GM23338 (cell line): ENCODE measurements around the gene LRCH2. TPM values are rescaled to one million over a fixed set of nuclear protein-coding genes. Genes with fewer than 3 reads are reported as not detected.

Experiments
- ATAC-seq: fragments of 200-7000 bp; cut with Tn5 transposase; 3 replicates; pipeline ENCODE4 v1.9.1; 2020
- DNase-seq: peaks from one replicate; pipeline ENCODE4 v3.0.0-alpha.2; 2015; ENCODE audit warnings: low spot score
- H2AFZ ChIP-seq: fragments of 200-600 bp; sonication (generic); 2 replicates; pipeline ENCODE4 v1.8.0; 2016; ENCODE audit warnings: antibody characterized with exemption, mild to moderate bottlenecking, moderate library complexity
- H3F3A ChIP-seq: fragments of 200-600 bp; sonication (generic); replicated peaks from 2 replicates; pipeline ENCODE4 v1.8.0; 2017; ENCODE audit warnings: antibody characterized with exemption, mixed run types, low read depth
- H3K27ac ChIP-seq: fragments of 200-600 bp; sonication (generic); 2 replicates; pipeline ENCODE4 v1.6.1; 2016; ENCODE audit warnings: low read depth
- H3K27me3 ChIP-seq: fragments of 200-600 bp; sonication (generic); 2 replicates; pipeline ENCODE4 v1.8.0; 2016; ENCODE audit warnings: mild to moderate bottlenecking, mixed run types, moderate library complexity; ENCODE audit not compliant: insufficient read depth
- H3K36me3 ChIP-seq: fragments of 200-600 bp; sonication (generic); 2 replicates; pipeline ENCODE4 v1.8.0; 2016; ENCODE audit warnings: mild to moderate bottlenecking; ENCODE audit not compliant: insufficient read depth
- H3K4me1 ChIP-seq: fragments of 200-600 bp; sonication (generic); 2 replicates; pipeline ENCODE4 v1.8.0; 2016; ENCODE audit warnings: mild to moderate bottlenecking, moderate library complexity; ENCODE audit not compliant: insufficient read depth
- H3K4me2 ChIP-seq: fragments of 200-600 bp; sonication (generic); 2 replicates; pipeline ENCODE4 v1.7.1; 2017; ENCODE audit warnings: mixed run types
- H3K4me3 ChIP-seq: fragments of 200-600 bp; sonication (generic); 2 replicates; pipeline ENCODE4 v1.6.1; 2016; ENCODE audit warnings: mixed run types
- H3K79me2 ChIP-seq: fragments of 200-600 bp; sonication (generic); replicated peaks from 2 replicates; pipeline ENCODE4 v1.8.0; 2017; ENCODE audit warnings: mild to moderate bottlenecking; ENCODE audit not compliant: insufficient read depth
- H3K9me2 ChIP-seq: fragments of 200-600 bp; sonication (generic); 2 replicates; pipeline ENCODE4 v1.8.0; 2017; ENCODE audit not compliant: insufficient read depth
- H4K20me1 ChIP-seq: fragments of 200-600 bp; sonication (generic); replicated peaks from 2 replicates; pipeline ENCODE4 v1.8.0; 2017; ENCODE audit warnings: mild to moderate bottlenecking; ENCODE audit not compliant: insufficient read depth
- H3K27ac Mint-ChIP-seq: 2 replicates; pipeline ENCODE4 v1.8.0; 2020; ENCODE audit warnings: inconsistent platforms, mild to moderate bottlenecking, moderate library complexity, mixed read lengths
- H3K27me3 Mint-ChIP-seq: 3 replicates; pipeline ENCODE4 v1.8.0; 2022; ENCODE audit warnings: low read depth, mild to moderate bottlenecking, moderate library complexity, mixed read lengths, inconsistent platforms; ENCODE audit not compliant: insufficient read depth, poor library complexity
- H3K36me3 Mint-ChIP-seq: 3 replicates; pipeline ENCODE4 v1.8.0; 2021; ENCODE audit warnings: low read depth, mild to moderate bottlenecking, inconsistent platforms, moderate library complexity, mixed read lengths
- H3K4me1 Mint-ChIP-seq: 3 replicates; pipeline ENCODE4 v1.8.0; 2020; ENCODE audit warnings: mild to moderate bottlenecking, inconsistent platforms, mixed read lengths
- H3K4me3 Mint-ChIP-seq: 3 replicates; pipeline ENCODE4 v1.8.0; 2021; ENCODE audit warnings: moderate library complexity, mild to moderate bottlenecking, inconsistent platforms, mixed read lengths
- H3K9me3 Mint-ChIP-seq: 3 replicates; pipeline ENCODE4 v1.8.0; 2020; ENCODE audit warnings: moderate library complexity, mild to moderate bottlenecking, inconsistent platforms, mixed read lengths
- EZH2 ChIP-seq: fragments of 200-600 bp; sonication (generic); IDR thresholded peaks from one replicate; pipeline ENCODE4 v1.8.0; 2017; ENCODE audit warnings: antibody characterized with exemption, mild to moderate bottlenecking, low read depth; ENCODE audit not compliant: unreplicated experiment
- EZH2phosphoT487 ChIP-seq: fragments of 200-600 bp; sonication (generic); IDR thresholded peaks from one replicate; pipeline ENCODE4 v1.8.1; 2018; ENCODE audit warnings: antibody characterized with exemption; ENCODE audit not compliant: unreplicated experiment
- JUNB ChIP-seq: IDR thresholded peaks from one replicate; pipeline ENCODE4 v1.6.1; 2016; ENCODE audit warnings: antibody characterized with exemption; ENCODE audit not compliant: unreplicated experiment
- POLR2AphosphoS5 ChIP-seq: IDR thresholded peaks from 2 replicates; pipeline ENCODE4 v1.6.1; 2016; ENCODE audit warnings: antibody characterized with exemption, low read depth
- STAT1 ChIP-seq: IDR thresholded peaks from one replicate; pipeline ENCODE4 v1.6.1; 2016; ENCODE audit warnings: antibody characterized with exemption; ENCODE audit not compliant: unreplicated experiment
- ZNF114 ChIP-seq: fragments of 250-450 bp; sonication (Bioruptor Pico); IDR thresholded peaks from 2 replicates; pipeline ENCODE4 v1.5.0; 2020; ENCODE audit warnings: mild to moderate bottlenecking, moderate library complexity
- polyA plus RNA-seq: library from polyadenylated mRNA; unstranded; fragments of >200 nt; fragmentation: Nextera tagmentation; extraction: Ambion mirVana; gene quantifications from 2 replicates; pipeline ENCODE4 v1.2.1, GENCODE V29; 2016
- total RNA-seq: library from RNA; depleted of rRNA; stranded (reverse); fragments of >200 nt; shearing (Covaris generic); gene quantifications from 2 replicates; pipeline ENCODE4 v1.2.3, GENCODE V29; 2014
- TF ChIP-seq, protein P1 (sequence below): IDR thresholded peaks from one replicate; pipeline ENCODE4 v1.6.1; 2018; ENCODE audit warnings: antibody characterized with exemption; ENCODE audit not compliant: unreplicated experiment
- TF ChIP-seq, protein P2 (sequence below): fragments of 250-450 bp; sonication (Bioruptor Pico); IDR thresholded peaks from 2 replicates; pipeline ENCODE4 v1.5.0; 2020; ENCODE audit warnings: mild to moderate bottlenecking, moderate library complexity
- TF ChIP-seq, protein P3 (sequence below), 2 experiments: fragments of 200-600 bp in 1 of 2; sonication (generic) in 1 of 2; conservative IDR thresholded peaks; 2 replicates each; pipeline versions ENCODE4 v1.5.1 to v1.6.1; 2016 to 2017; ENCODE audit warnings: antibody characterized with exemption in 2 of 2, low read depth in 2 of 2, mild to moderate bottlenecking in 2 of 2, moderate library complexity in 1 of 2
- TF ChIP-seq, protein P4 (sequence below): IDR thresholded peaks from 2 replicates; pipeline ENCODE4 v1.6.1; 2016; ENCODE audit warnings: antibody characterized with exemption

Gene LRCH2
- total and polyA plus RNA-seq, 2 experiments from 2014 or later = 2.5 to 8.6 TPM

DNA sequence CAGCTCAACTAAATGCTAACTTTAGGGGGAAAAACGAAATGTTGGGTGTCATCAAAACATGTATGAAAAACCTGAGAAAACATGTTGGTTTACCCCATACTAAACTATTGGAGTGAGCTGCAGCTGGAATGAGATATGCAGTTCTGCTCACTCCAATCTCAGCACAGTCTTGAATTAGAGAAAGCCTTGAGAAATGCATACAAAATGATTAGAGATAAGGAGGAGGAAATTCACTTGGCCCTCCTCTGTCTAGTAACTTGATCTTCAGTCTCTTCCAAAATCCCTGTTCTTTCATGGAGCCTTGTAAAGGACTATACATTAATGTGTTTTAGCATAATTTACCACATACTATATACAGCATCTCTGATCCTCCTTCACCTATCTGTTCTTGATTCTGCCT is 3.2 kb upstream of the LRCH2 start:
- H3K9me3 Mint-ChIP-seq = peaks cover 3% of the 10 kb centered on the region; the same call in 1 of the 3 replicates
- peaks cover 6% of the 10 kb centered on the region; the same call in 1 of the 2 replicates for H3K79me2 ChIP-seq
- H3K36me3 ChIP-seq = no peaks in the 10 kb centered on the region
- no peaks in the 10 kb centered on the region for H3K9me2 ChIP-seq
- H3K4me3 ChIP-seq = no peak overlapping the region
- no peak for TF ChIP-seq EZH2phosphoT487
- TF ChIP-seq, protein P1, sequence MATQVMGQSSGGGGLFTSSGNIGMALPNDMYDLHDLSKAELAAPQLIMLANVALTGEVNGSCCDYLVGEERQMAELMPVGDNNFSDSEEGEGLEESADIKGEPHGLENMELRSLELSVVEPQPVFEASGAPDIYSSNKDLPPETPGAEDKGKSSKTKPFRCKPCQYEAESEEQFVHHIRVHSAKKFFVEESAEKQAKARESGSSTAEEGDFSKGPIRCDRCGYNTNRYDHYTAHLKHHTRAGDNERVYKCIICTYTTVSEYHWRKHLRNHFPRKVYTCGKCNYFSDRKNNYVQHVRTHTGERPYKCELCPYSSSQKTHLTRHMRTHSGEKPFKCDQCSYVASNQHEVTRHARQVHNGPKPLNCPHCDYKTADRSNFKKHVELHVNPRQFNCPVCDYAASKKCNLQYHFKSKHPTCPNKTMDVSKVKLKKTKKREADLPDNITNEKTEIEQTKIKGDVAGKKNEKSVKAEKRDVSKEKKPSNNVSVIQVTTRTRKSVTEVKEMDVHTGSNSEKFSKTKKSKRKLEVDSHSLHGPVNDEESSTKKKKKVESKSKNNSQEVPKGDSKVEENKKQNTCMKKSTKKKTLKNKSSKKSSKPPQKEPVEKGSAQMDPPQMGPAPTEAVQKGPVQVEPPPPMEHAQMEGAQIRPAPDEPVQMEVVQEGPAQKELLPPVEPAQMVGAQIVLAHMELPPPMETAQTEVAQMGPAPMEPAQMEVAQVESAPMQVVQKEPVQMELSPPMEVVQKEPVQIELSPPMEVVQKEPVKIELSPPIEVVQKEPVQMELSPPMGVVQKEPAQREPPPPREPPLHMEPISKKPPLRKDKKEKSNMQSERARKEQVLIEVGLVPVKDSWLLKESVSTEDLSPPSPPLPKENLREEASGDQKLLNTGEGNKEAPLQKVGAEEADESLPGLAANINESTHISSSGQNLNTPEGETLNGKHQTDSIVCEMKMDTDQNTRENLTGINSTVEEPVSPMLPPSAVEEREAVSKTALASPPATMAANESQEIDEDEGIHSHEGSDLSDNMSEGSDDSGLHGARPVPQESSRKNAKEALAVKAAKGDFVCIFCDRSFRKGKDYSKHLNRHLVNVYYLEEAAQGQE = no peak
- H3K36me3 Mint-ChIP-seq = no peaks in the 10 kb centered on the region
- H3K4me2 ChIP-seq = no peak overlapping the region
- no peaks in the 10 kb centered on the region for H3K4me1 ChIP-seq
- H3K27me3 Mint-ChIP-seq = peaks cover 3% of the 10 kb centered on the region
- H3F3A ChIP-seq = no peaks in the 10 kb centered on the region
- H3K27ac Mint-ChIP-seq = no peak overlapping the region
- H3K27ac ChIP-seq = no peak overlapping the region
- no peak for ATAC-seq
- no peak for DNase-seq
- H3K4me3 Mint-ChIP-seq = no peak overlapping the region
- no peaks in the 10 kb centered on the region for H3K27me3 ChIP-seq
- H3K4me1 Mint-ChIP-seq = peaks cover 3% of the 10 kb centered on the region; the same call in 2 of the 3 replicates
- H4K20me1 ChIP-seq = no peaks in the 10 kb centered on the region
- H2AFZ ChIP-seq = no peak overlapping the region

DNA sequence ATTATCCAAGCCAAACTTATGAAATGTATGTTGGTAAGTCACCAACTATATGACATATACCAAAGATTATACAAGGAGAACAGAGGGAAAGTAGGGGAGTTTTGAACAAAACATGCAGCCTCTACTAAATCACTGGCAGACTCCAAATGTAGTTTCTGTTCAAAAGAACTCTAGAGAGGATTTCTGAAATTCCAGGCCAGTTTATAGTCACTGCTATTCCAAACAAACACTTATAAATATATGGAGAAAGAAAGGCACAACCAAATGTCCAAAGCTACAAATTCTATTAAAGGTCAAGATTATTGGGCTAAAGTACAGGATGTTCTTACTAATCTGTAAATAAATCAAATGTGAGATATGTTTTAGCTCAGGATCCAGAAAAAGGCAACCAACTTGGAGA is 2.7 kb upstream of the LRCH2 start:
- Mint-ChIP-seq H3K36me3 (no peaks in the 10 kb centered on the region), H3K4me1 (peaks cover 7% of the 10 kb centered on the region; the same call in 2 of the 3 replicates), H3K27me3 (peaks cover 3% of the 10 kb centered on the region), H3K4me3 (no peak overlapping the region), H3K9me3 (peaks cover 3% of the 10 kb centered on the region; the same call in 1 of the 3 replicates), H3K27ac (no peak overlapping the region)
- Histone ChIP-seq H3K27ac (no peak overlapping the region), H3K27me3 (no peaks in the 10 kb centered on the region), H2AFZ (no peak overlapping the region), H3F3A (no peaks in the 10 kb centered on the region), H4K20me1 (no peaks in the 10 kb centered on the region), H3K4me1 (no peaks in the 10 kb centered on the region), H3K36me3 (no peaks in the 10 kb centered on the region), H3K4me3 (no peak overlapping the region), H3K79me2 (peaks cover 11% of the 10 kb centered on the region; the same call in 1 of the 2 replicates), H3K9me2 (no peaks in the 10 kb centered on the region), H3K4me2 (no peak overlapping the region)
- no peak for ATAC-seq
- DNase-seq = no peak
- TF ChIP-seq STAT1 (no peak), JUNB (no peak), ZNF114 (CRISPR knock-in tag) (no peak), EZH2 (no peak), POLR2AphosphoS5 (no peak)
- TF ChIP-seq, protein P2, sequence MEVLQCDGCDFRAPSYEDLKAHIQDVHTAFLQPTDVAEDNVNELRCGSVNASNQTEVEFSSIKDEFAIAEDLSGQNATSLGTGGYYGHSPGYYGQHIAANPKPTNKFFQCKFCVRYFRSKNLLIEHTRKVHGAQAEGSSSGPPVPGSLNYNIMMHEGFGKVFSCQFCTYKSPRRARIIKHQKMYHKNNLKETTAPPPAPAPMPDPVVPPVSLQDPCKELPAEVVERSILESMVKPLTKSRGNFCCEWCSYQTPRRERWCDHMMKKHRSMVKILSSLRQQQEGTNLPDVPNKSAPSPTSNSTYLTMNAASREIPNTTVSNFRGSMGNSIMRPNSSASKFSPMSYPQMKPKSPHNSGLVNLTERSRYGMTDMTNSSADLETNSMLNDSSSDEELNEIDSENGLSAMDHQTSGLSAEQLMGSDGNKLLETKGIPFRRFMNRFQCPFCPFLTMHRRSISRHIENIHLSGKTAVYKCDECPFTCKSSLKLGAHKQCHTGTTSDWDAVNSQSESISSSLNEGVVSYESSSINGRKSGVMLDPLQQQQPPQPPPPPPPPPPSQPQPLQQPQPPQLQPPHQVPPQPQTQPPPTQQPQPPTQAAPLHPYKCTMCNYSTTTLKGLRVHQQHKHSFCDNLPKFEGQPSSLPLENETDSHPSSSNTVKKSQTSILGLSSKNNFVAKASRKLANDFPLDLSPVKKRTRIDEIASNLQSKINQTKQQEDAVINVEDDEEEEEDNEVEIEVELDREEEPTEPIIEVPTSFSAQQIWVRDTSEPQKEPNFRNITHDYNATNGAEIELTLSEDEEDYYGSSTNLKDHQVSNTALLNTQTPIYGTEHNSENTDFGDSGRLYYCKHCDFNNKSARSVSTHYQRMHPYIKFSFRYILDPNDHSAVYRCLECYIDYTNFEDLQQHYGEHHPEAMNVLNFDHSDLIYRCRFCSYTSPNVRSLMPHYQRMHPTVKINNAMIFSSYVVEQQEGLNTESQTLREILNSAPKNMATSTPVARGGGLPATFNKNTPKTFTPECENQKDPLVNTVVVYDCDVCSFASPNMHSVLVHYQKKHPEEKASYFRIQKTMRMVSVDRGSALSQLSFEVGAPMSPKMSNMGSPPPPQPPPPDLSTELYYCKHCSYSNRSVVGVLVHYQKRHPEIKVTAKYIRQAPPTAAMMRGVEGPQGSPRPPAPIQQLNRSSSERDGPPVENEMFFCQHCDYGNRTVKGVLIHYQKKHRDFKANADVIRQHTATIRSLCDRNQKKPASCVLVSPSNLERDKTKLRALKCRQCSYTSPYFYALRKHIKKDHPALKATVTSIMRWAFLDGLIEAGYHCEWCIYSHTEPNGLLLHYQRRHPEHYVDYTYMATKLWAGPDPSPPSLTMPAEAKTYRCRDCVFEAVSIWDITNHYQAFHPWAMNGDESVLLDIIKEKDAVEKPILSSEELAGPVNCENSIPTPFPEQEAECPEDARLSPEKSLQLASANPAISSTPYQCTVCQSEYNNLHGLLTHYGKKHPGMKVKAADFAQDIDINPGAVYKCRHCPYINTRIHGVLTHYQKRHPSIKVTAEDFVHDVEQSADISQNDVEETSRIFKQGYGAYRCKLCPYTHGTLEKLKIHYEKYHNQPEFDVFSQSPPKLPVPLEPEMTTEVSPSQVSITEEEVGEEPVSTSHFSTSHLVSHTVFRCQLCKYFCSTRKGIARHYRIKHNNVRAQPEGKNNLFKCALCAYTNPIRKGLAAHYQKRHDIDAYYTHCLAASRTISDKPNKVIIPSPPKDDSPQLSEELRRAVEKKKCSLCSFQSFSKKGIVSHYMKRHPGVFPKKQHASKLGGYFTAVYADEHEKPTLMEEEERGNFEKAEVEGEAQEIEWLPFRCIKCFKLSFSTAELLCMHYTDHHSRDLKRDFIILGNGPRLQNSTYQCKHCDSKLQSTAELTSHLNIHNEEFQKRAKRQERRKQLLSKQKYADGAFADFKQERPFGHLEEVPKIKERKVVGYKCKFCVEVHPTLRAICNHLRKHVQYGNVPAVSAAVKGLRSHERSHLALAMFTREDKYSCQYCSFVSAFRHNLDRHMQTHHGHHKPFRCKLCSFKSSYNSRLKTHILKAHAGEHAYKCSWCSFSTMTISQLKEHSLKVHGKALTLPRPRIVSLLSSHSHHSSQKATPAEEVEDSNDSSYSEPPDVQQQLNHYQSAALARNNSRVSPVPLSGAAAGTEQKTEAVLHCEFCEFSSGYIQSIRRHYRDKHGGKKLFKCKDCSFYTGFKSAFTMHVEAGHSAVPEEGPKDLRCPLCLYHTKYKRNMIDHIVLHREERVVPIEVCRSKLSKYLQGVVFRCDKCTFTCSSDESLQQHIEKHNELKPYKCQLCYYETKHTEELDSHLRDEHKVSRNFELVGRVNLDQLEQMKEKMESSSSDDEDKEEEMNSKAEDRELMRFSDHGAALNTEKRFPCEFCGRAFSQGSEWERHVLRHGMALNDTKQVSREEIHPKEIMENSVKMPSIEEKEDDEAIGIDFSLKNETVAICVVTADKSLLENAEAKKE (CRISPR knock-in tag) = no peak
- TF ChIP-seq, protein P3, sequence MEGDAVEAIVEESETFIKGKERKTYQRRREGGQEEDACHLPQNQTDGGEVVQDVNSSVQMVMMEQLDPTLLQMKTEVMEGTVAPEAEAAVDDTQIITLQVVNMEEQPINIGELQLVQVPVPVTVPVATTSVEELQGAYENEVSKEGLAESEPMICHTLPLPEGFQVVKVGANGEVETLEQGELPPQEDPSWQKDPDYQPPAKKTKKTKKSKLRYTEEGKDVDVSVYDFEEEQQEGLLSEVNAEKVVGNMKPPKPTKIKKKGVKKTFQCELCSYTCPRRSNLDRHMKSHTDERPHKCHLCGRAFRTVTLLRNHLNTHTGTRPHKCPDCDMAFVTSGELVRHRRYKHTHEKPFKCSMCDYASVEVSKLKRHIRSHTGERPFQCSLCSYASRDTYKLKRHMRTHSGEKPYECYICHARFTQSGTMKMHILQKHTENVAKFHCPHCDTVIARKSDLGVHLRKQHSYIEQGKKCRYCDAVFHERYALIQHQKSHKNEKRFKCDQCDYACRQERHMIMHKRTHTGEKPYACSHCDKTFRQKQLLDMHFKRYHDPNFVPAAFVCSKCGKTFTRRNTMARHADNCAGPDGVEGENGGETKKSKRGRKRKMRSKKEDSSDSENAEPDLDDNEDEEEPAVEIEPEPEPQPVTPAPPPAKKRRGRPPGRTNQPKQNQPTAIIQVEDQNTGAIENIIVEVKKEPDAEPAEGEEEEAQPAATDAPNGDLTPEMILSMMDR (conservative IDR thresholded peaks at IDR 0.05; ENCODE audit: low read depth in 2 of 2) = no peak
- TF ChIP-seq, protein P4, sequence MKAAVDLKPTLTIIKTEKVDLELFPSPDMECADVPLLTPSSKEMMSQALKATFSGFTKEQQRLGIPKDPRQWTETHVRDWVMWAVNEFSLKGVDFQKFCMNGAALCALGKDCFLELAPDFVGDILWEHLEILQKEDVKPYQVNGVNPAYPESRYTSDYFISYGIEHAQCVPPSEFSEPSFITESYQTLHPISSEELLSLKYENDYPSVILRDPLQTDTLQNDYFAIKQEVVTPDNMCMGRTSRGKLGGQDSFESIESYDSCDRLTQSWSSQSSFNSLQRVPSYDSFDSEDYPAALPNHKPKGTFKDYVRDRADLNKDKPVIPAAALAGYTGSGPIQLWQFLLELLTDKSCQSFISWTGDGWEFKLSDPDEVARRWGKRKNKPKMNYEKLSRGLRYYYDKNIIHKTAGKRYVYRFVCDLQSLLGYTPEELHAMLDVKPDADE = no peak
